Daoy (cell line): ENCODE data around the gene UBR1. TPM values are rescaled to one million over a fixed set of nuclear protein-coding genes. Genes with fewer than 3 reads are reported as not detected.

ENCODE experiments used
- DNase-seq: peaks from one replicate; pipeline ENCODE4 v3.0.0-alpha.2; 2015; ENCODE audit warnings: low read depth
- total RNA-seq: library from RNA; depleted of rRNA; stranded (reverse); fragments of >200 nt; shearing (Covaris generic); gene quantifications from 2 replicates; pipeline ENCODE4 v1.2.3, GENCODE V29; 2014

The UBR1 gene
- total RNA-seq, 1 experiment from 2014 or later: 24.5 TPM

GRCh38 chr15:43107751-43108150, 1.9 kb upstream of the UBR1 start:
- no peak for DNase-seq

GRCh38 chr15:43106486-43106829, 620 bp upstream of the UBR1 start:
- no peak for DNase-seq

GRCh38 chr15:43105077-43105736, 631 bp downstream of the UBR1 start:
- DNase-seq: no peak

GRCh38 chr15:43104426-43104825, 1.4 kb downstream of the UBR1 start:
- no peak for DNase-seq

- no peak for DNase-seq
Observed at GRCh38 chr15:43103907-43104306, 1.9 kb downstream of the UBR1 start.

- no peak for DNase-seq
Observed at GRCh38 chr15:43102187-43102586, 3.7 kb downstream of the UBR1 start.

GRCh38 chr15:43100971-43101370, 4.9 kb downstream of the UBR1 start:
- DNase-seq: no peak

GRCh38 chr15:43099105-43099845, 6.6 kb downstream of the UBR1 start:
- DNase-seq: no peak

GRCh38 chr15:43096411-43096810, 9.4 kb downstream of the UBR1 start:
- DNase-seq: no peak

GRCh38 chr15:43095708-43096347, 10.0 kb downstream of the UBR1 start:
- no peak for DNase-seq

- DNase-seq: no peak
Observed at GRCh38 chr15:43095243-43095642, 10.6 kb downstream of the UBR1 start.

GRCh38 chr15:43094416-43095030, 11.3 kb downstream of the UBR1 start:
- no peak for DNase-seq

GRCh38 chr15:43093026-43093425, 12.8 kb downstream of the UBR1 start:
- no peak for DNase-seq

GRCh38 chr15:43091859-43092258, 14.0 kb downstream of the UBR1 start:
- DNase-seq: no peak

- DNase-seq: no peak
Observed at GRCh38 chr15:43086551-43086950, 19.3 kb downstream of the UBR1 start.

- DNase-seq: no peak
Observed at GRCh38 chr15:43085921-43086320, 19.9 kb downstream of the UBR1 start.

GRCh38 chr15:43082509-43082908, 23.3 kb downstream of the UBR1 start:
- DNase-seq: no peak

GRCh38 chr15:43081283-43081682, 24.6 kb downstream of the UBR1 start:
- no peak for DNase-seq

GRCh38 chr15:43071451-43071850, 34.4 kb downstream of the UBR1 start:
- no peak for DNase-seq

- DNase-seq: no peak
Observed at GRCh38 chr15:43070893-43071292, 34.9 kb downstream of the UBR1 start.

GRCh38 chr15:43070249-43070648, 35.6 kb downstream of the UBR1 start:
- DNase-seq: no peak

- DNase-seq: peak; percentile 27
Observed at GRCh38 chr15:43067717-43068461, 37.9 kb downstream of the UBR1 start.
